Measurements from ENCODE around the gene CLASP2. TPM values are rescaled to one million over a fixed set of nuclear protein-coding genes. Genes with fewer than 3 reads are reported as not detected.

Gene CLASP2
- total RNA-seq, 4 donors from 2014 or later, result 38.4 to 53.2 (median 43.1) TPM

DNA sequence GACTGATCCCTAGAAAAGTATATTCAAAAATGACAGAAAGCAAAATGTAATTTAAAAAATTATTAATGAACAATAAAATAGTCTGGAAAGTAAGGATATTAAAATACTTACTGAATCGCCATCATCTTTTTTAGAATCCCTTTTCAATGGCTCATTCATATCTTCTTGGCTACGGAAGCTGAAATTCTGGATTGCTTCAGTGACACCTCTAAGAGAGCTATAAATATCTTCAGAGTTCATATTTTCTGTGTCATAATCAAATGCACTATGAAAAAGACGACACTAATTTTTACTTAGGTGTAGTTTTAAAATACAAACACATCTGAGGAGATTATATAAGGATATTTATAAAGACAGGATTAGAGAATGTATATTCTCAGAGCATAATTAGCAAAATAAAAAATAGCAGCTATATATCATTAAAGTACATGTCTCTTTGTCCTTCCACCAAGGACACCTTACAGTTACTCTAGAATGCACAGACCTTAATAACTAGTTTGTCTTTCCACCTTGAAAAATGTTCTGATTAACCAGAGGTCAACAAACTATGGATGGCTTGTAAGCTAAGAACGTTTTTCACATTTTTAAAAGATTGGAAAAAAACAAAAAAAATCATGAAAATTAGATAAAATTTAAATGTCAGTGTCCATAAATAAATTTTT, 179.2 kb downstream of the CLASP2 start:
- intact Hi-C loops (cut with DNase I), result no loop called here
- DNase-seq (ENCODE audit: extremely low spot score), result no peak
- H3K27me3 ChIP-seq, result no peaks in the 10 kb centered on the region
- no peak overlapping the region for H3K4me3 ChIP-seq
- no peaks in the 10 kb centered on the region for H3K9me3 ChIP-seq
- 52% methylated on average over 4 of the region's 4 CpGs for WGBS
- peak overlapping the region in 1 of 4 donors; percentile 51 for H3K27ac ChIP-seq (replicated peaks in 1 of 4)
- H3K36me3 ChIP-seq, result peaks cover 13 to 74% (median 30%) of the 10 kb centered on the region in 4 donors
- no peak for TF ChIP-seq POLR2AphosphoS5 (IDR thresholded peaks at IDR 0.05)
- peaks cover 0 to 10% (median 5%) of the 10 kb centered on the region in 4 donors for H3K4me1 ChIP-seq

DNA sequence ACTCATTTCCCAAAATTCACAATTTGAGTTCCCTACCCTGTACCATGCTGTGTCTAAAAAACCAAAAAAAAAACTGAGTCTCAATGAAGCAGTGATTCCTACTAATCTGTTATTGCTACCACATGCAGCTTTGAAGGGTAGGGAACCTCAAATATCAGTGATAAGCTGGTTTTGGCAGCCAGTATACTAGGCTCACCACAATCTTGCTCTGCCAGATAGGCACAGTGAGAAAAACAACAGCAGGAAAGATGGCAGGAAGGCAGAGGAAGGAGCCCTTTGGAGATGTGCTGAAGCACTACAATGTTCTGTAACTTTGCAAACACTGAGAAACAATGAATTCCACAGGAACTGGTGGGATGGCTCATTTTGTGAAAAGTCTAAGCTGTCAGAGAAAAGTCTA, 180.9 kb downstream of the CLASP2 start:
- Histone ChIP-seq H3K36me3 (peaks cover 12 to 77% (median 28%) of the 10 kb centered on the region in 4 donors), H3K4me1 (peaks cover 0 to 10% (median 5%) of the 10 kb centered on the region in 4 donors), H3K9me3 (no peaks in the 10 kb centered on the region), H3K27me3 (no peaks in the 10 kb centered on the region), H3K4me3 (no peak overlapping the region), H3K27ac (replicated peaks in 1 of 4) (no peak overlapping the region)
- no peak for DNase-seq (ENCODE audit: extremely low spot score)
- TF ChIP-seq EP300 (IDR thresholded peaks at IDR 0.05), result no peak
- TF ChIP-seq, protein P1, sequence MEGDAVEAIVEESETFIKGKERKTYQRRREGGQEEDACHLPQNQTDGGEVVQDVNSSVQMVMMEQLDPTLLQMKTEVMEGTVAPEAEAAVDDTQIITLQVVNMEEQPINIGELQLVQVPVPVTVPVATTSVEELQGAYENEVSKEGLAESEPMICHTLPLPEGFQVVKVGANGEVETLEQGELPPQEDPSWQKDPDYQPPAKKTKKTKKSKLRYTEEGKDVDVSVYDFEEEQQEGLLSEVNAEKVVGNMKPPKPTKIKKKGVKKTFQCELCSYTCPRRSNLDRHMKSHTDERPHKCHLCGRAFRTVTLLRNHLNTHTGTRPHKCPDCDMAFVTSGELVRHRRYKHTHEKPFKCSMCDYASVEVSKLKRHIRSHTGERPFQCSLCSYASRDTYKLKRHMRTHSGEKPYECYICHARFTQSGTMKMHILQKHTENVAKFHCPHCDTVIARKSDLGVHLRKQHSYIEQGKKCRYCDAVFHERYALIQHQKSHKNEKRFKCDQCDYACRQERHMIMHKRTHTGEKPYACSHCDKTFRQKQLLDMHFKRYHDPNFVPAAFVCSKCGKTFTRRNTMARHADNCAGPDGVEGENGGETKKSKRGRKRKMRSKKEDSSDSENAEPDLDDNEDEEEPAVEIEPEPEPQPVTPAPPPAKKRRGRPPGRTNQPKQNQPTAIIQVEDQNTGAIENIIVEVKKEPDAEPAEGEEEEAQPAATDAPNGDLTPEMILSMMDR (IDR thresholded peaks at IDR 0.05), result no peak
- no peak for TF ChIP-seq POLR2A (IDR thresholded peaks at IDR 0.05; ENCODE audit: low read depth)
- TF ChIP-seq POLR2AphosphoS5 (IDR thresholded peaks at IDR 0.05), result no peak
- intact Hi-C loops (cut with DNase I), result no loop called here

DNA sequence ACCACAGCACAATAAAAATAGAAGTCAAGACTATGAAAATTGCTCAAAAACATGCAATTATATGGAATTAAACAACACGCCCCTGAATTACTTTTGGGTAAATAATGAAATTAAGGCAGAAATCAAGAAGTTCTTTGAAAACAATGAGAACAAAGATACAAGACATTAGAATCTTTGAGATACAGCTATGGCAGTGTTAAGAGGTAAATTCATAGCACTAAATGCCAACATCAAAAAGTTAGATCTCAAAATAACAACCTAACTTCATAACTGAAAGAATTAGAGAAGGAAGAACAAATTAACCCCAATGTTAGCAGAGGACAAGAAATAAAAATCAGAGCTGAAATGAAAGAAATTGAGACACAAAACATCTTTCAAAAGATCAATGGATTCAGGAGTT, 191.3 kb downstream of the CLASP2 start:
- TF ChIP-seq POLR2A (IDR thresholded peaks at IDR 0.05; ENCODE audit: low read depth), result no peak
- Histone ChIP-seq H3K9me3 (peaks cover 0 to 25% (median 11%) of the 10 kb centered on the region in 4 donors), H3K27ac (replicated peaks in 1 of 4) (no peak overlapping the region), H3K27me3 (no peaks in the 10 kb centered on the region), H3K36me3 (peaks cover 0 to 69% (median 34%) of the 10 kb centered on the region in 4 donors), H3K4me1 (no peaks in the 10 kb centered on the region), H3K4me3 (no peak overlapping the region)
- DNase-seq (ENCODE audit: extremely low spot score), result no peak
- 98% methylated on average over 1 of the region's 1 CpG for WGBS
- intact Hi-C loops (cut with DNase I), result no loop called here

DNA sequence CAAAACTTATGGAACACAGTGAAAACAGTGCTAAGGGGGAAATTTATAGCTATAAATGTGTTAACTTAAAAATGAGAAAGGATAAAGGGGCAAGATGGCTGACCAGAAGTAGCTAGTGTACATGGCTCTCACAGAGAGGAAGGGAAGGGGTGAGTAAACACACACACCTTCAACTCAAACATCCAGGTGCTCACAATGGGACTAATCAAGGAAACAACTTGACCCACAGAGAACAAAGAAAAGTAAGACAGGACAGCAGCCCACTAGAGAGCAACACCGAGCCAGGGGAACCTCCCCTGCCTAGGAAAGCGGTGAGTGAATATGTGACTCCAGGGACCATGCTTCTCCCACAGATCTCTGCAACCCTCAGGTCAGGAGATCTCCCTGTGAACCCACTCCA, 192.8 kb downstream of the CLASP2 start:
- peaks cover 0 to 66% (median 28%) of the 10 kb centered on the region in 4 donors for H3K36me3 ChIP-seq
- WGBS, result 86% methylated on average over 2 of the region's 2 CpGs
- H3K27me3 ChIP-seq, result no peaks in the 10 kb centered on the region
- H3K4me3 ChIP-seq, result no peak overlapping the region
- no peak overlapping the region for H3K27ac ChIP-seq (replicated peaks in 1 of 4)
- TF ChIP-seq POLR2AphosphoS5 (IDR thresholded peaks at IDR 0.05) (no peak), EP300 (IDR thresholded peaks at IDR 0.05) (no peak), POLR2A (IDR thresholded peaks at IDR 0.05; ENCODE audit: low read depth) (no peak)
- TF ChIP-seq, protein P1 (IDR thresholded peaks at IDR 0.05), result no peak
- intact Hi-C loops (cut with DNase I), result no loop called here
- peaks cover 0 to 25% (median 11%) of the 10 kb centered on the region in 4 donors for H3K9me3 ChIP-seq
- no peaks in the 10 kb centered on the region for H3K4me1 ChIP-seq
- DNase-seq (ENCODE audit: extremely low spot score), result no peak

DNA sequence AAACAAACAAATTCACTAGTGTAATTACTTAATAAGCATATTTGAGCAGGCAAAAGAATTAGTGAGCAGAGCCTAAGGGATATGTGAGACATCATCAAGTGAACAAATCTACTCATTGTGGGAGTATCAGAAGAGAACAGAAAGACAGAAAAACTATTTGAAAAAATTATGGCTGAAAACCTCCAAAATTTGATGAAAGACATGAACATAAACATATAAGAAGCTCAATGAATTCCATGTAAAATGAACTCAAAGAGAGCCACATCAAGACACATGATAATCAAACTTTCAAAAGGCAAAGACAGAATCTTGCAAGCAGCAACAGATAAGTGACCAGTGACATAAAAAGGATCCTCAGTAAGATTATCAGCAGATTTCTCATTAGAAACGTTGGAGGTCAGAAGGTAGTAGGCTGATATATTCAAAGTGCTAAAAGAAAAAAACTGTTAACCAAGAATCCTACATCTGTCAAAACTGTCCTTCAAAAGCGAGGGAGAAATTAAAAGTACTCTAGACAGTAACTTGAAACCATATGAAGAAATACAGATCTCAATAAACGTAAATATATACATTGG, 194.9 kb downstream of the CLASP2 start:
- TF ChIP-seq, protein P1 (IDR thresholded peaks at IDR 0.05), result no peak
- no peak for TF ChIP-seq POLR2AphosphoS5 (IDR thresholded peaks at IDR 0.05)
- Histone ChIP-seq H3K36me3 (peaks cover 0 to 65% (median 27%) of the 10 kb centered on the region in 4 donors), H3K9me3 (peaks cover 0 to 20% (median 10%) of the 10 kb centered on the region in 4 donors), H3K27ac (replicated peaks in 1 of 4) (no peak overlapping the region), H3K4me3 (no peak overlapping the region), H3K27me3 (no peaks in the 10 kb centered on the region), H3K4me1 (no peaks in the 10 kb centered on the region)
- intact Hi-C loops (cut with DNase I), result no loop called here
- no peak for DNase-seq (ENCODE audit: extremely low spot score)
- 95% methylated on average over 3 of the region's 3 CpGs for WGBS

Measured in esophagus muscularis mucosa (tissue), 4 donors.